IMR-90 (cell line): Measurements from ENCODE around the gene STRA6.

Experiments
- MAFK ChIP-seq: IDR thresholded peaks from 2 replicates; pipeline ENCODE4 v1.6.1; 2012; ENCODE audit warnings: low read depth, low read length, improper control_type of control experiment
- MAZ ChIP-seq: IDR thresholded peaks from 2 replicates; pipeline ENCODE4 v1.6.1; 2012; ENCODE audit warnings: low read depth, mild to moderate bottlenecking, low read length, improper control_type of control experiment, moderate library complexity, borderline replicate concordance
- POLR2A ChIP-seq: IDR thresholded peaks from 2 replicates; pipeline ENCODE4 v1.6.1; 2012; ENCODE audit warnings: mild to moderate bottlenecking, low read depth, low read length
- TF ChIP-seq, protein P1 (sequence below): conservative IDR thresholded peaks from 2 replicates; pipeline ENCODE4 v1.5.1; 2012; ENCODE audit warnings: mild to moderate bottlenecking, low read depth, low read length, improper control_type of control experiment

DNA sequence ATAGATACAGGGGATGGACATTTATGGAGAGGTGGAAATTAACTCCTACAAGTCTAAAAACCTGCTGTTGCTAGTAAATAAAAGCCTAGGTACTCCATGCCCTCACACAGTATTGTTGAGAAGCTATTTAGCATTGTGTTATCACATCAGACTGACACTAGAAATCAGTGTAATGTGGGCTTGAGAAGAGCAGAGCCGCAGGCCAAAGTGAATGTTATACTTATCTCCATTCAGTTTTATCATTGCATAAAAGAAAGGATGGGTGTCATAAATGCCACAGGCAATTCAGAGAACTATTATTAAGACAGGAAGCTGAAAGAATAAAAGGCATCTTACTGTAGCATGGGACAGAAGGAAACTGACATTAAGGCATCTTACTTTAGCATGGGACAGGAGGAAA, 42.8 kb downstream of the STRA6 start:
- TF ChIP-seq, protein P1, sequence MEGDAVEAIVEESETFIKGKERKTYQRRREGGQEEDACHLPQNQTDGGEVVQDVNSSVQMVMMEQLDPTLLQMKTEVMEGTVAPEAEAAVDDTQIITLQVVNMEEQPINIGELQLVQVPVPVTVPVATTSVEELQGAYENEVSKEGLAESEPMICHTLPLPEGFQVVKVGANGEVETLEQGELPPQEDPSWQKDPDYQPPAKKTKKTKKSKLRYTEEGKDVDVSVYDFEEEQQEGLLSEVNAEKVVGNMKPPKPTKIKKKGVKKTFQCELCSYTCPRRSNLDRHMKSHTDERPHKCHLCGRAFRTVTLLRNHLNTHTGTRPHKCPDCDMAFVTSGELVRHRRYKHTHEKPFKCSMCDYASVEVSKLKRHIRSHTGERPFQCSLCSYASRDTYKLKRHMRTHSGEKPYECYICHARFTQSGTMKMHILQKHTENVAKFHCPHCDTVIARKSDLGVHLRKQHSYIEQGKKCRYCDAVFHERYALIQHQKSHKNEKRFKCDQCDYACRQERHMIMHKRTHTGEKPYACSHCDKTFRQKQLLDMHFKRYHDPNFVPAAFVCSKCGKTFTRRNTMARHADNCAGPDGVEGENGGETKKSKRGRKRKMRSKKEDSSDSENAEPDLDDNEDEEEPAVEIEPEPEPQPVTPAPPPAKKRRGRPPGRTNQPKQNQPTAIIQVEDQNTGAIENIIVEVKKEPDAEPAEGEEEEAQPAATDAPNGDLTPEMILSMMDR, result no peak
- TF ChIP-seq MAFK (no peak), POLR2A (no peak), MAZ (no peak)
